KMS-11 (cell line): ENCODE data around the gene SUPT20HL1.
A peak's percentile ranks its signal among the peaks of the same experiment; 100 is the strongest.
"Not testable (repeated sequence)": the region's sequence is repeated elsewhere in the genome, so short reads cannot be mapped to it uniquely, and the experiment has no call there.

ENCODE experiments used
- H2AFZ ChIP-seq: fragments of 200-600 bp; sonication (generic); 2 replicates; pipeline ENCODE4 v1.6.1; 2016; ENCODE audit warnings: antibody characterized with exemption, mixed run types, low read depth
- H3K27ac ChIP-seq: fragments of 200-600 bp; sonication (generic); 2 replicates; pipeline ENCODE4 v1.6.1; 2016; ENCODE audit warnings: mild to moderate bottlenecking, mixed run types
- H3K27me3 ChIP-seq: fragments of 200-600 bp; sonication (generic); 2 replicates; pipeline ENCODE4 v1.6.1; 2017; ENCODE audit warnings: mild to moderate bottlenecking, low read depth, mixed run types, moderate library complexity; ENCODE audit not compliant: insufficient read depth
- H3K36me3 ChIP-seq: fragments of 200-600 bp; sonication (generic); 2 replicates; pipeline ENCODE4 v1.6.1; 2017; ENCODE audit warnings: mild to moderate bottlenecking, mixed run types; ENCODE audit not compliant: insufficient read depth
- H3K4me1 ChIP-seq: fragments of 200-600 bp; sonication (generic); 2 replicates; pipeline ENCODE4 v1.6.1; 2016; ENCODE audit warnings: mild to moderate bottlenecking, low read depth, mixed run types; ENCODE audit not compliant: poor library complexity, severe bottlenecking
- H3K4me2 ChIP-seq: fragments of 200-600 bp; sonication (generic); 2 replicates; pipeline ENCODE4 v1.7.0; 2016; ENCODE audit warnings: mild to moderate bottlenecking, mixed run types
- H3K4me3 ChIP-seq: fragments of 200-600 bp; sonication (generic); IDR thresholded peaks from 2 replicates; pipeline ENCODE4 v1.6.1; 2017; ENCODE audit warnings: low read depth, low read length, mixed read lengths; ENCODE audit not compliant: insufficient read depth
- H3K79me2 ChIP-seq: fragments of 200-600 bp; sonication (generic); 2 replicates; pipeline ENCODE4 v1.6.1; 2016; ENCODE audit warnings: low read depth, mixed run types; ENCODE audit not compliant: insufficient read depth
- H3K9ac ChIP-seq: fragments of 200-600 bp; sonication (generic); 2 replicates; pipeline ENCODE4 v1.6.1; 2016; ENCODE audit warnings: mild to moderate bottlenecking, mixed run types
- H4K20me1 ChIP-seq: fragments of 200-600 bp; sonication (generic); 2 replicates; pipeline ENCODE4 v1.6.1; 2016; ENCODE audit warnings: mild to moderate bottlenecking, mixed run types; ENCODE audit not compliant: insufficient read depth
- TF ChIP-seq, protein P1 (sequence below): fragments of 200-600 bp; sonication (generic); conservative IDR thresholded peaks from 2 replicates; pipeline ENCODE4 v1.6.1; 2017; ENCODE audit warnings: low read depth, mild to moderate bottlenecking, antibody characterized with exemption, low read length, moderate library complexity, mixed read lengths

The SUPT20HL1 gene

DNA sequence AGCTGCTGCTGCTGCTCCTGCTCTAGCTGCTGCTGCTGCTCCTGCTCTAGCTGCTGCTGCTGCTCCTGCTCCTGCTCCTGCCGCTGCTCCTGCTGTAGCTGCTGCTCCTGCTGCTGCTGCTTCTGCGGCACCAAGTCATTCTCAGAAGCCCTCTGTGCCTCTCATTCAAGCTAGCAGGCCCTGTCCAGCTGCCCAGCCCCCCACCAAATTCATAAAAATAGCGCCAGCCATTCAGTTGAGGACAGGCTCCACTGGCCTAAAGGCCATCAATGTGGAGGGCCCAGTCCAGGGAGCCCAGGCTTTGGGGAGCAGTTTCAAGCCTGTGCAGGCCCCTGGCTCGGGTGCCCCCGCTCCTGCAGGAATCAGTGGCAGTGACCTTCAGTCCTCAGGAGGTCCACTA lies 3.9 kb downstream of the SUPT20HL1 start:
- no peak overlapping the region for H3K27ac ChIP-seq

DNA sequence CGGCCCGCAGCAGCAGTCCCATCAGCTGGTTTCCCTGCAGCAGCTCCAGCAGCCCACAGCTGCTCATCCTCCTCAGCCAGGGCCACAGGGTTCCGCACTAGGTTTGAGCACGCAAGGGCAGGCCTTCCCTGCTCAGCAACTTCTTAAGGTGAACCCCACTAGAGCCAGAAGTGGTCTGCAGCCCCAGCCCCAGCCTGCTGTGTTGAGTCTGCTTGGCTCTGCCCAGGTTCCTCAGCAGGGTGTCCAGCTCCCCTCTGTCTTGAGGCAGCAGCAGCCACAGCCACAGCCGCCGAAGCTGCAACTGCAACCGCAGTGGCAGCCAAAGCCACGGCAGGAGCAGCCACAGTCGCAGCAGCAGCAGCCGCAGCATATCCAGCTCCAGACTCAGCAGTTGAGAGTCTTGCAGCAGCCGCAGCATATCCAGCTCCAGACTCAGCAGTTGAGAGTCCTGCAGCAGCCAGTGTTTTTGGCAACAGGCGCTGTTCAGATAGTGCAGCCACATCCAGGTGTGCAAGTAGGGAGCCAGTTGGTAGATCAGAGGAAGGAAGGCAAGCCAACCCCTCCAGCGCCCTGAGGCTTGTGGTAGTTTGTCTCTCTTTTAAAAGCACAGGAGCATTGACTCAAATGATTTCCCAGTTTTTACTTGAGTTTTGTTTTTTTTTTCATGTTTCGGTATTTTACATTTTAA lies 4.6 kb downstream of the SUPT20HL1 start:
- H4K20me1 ChIP-seq: no peaks in the 10 kb centered on the region
- H3K79me2 ChIP-seq: no peaks in the 10 kb centered on the region
- no peaks in the 10 kb centered on the region for H3K27me3 ChIP-seq
- H3K4me3 ChIP-seq: no peak overlapping the region
- no peaks in the 10 kb centered on the region for H3K4me1 ChIP-seq
- no peak overlapping the region for H3K4me2 ChIP-seq
- H2AFZ ChIP-seq: no peak overlapping the region
- TF ChIP-seq, protein P1, sequence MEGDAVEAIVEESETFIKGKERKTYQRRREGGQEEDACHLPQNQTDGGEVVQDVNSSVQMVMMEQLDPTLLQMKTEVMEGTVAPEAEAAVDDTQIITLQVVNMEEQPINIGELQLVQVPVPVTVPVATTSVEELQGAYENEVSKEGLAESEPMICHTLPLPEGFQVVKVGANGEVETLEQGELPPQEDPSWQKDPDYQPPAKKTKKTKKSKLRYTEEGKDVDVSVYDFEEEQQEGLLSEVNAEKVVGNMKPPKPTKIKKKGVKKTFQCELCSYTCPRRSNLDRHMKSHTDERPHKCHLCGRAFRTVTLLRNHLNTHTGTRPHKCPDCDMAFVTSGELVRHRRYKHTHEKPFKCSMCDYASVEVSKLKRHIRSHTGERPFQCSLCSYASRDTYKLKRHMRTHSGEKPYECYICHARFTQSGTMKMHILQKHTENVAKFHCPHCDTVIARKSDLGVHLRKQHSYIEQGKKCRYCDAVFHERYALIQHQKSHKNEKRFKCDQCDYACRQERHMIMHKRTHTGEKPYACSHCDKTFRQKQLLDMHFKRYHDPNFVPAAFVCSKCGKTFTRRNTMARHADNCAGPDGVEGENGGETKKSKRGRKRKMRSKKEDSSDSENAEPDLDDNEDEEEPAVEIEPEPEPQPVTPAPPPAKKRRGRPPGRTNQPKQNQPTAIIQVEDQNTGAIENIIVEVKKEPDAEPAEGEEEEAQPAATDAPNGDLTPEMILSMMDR: no peak
- H3K9ac ChIP-seq: no peak overlapping the region
- no peak overlapping the region for H3K27ac ChIP-seq
- no peaks in the 10 kb centered on the region for H3K36me3 ChIP-seq

More for the DNA sequence above, 3.9 kb downstream of the SUPT20HL1 start:
- Histone ChIP-seq H4K20me1 (no peaks in the 10 kb centered on the region), H3K4me2 (no peak overlapping the region), H3K4me1 (no peaks in the 10 kb centered on the region), H3K9ac (no peak overlapping the region), H2AFZ (no peak overlapping the region), H3K36me3 (no peaks in the 10 kb centered on the region), H3K27me3 (no peaks in the 10 kb centered on the region), H3K79me2 (no peaks in the 10 kb centered on the region), H3K4me3 (no peak overlapping the region)
- TF ChIP-seq, protein P1: no peak

DNA sequence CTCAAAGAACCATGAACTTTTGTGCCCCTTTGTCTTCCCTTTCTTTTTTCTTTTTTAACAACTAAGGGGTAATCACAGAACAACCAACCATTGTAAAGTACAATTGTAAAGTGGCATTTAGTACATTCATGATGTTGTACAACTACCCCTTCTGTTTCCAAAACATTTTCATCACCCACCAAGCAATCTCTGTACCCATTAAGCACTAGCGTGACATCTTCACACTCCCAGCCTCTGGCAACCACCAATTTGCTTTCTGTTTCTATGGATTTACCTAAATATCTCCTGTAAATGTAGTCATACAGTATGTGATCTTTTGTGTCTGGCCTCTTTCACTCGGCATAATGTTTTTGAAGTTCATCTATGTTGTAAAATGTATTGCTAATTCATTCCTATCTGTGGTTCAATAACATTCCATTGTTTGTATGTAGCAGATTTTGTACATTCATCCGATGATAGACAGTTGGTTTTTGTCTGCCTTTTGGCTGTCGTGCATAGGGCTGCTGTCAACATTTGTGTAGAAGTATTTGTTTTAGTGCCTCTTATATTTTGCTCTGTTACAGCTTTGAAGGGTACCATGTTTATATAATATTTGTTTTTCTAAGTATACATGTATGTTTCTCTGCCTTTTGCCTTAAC lies 6.4 kb downstream of the SUPT20HL1 start:
- not testable (repeated sequence) for H3K27ac ChIP-seq, H4K20me1 ChIP-seq, H3K4me2 ChIP-seq

DNA sequence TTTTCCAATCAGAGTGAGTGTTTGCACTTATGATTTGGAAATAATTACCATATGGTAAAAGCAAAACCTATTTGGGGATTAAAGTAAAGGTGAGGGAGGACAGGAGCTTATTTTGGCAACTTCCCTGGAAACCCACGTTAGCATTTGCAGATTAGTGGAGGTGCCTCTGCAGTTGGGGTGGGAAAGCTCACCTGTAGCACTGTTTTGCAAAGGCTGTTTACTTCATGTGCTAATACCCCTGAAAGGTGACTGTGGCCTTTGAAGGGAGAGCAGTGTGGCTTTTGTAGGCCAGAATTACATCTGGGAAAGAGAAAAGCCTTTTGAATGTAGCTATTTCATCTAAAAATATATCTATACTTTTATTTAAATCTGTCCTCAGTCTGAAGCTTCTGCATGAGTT lies 9.4 kb downstream of the SUPT20HL1 start:
- Histone ChIP-seq H3K4me1 (no peaks in the 10 kb centered on the region), H3K4me3 (no peak overlapping the region), H3K4me2 (no peak overlapping the region), H3K36me3 (no peaks in the 10 kb centered on the region), H3K79me2 (no peaks in the 10 kb centered on the region), H3K27me3 (no peaks in the 10 kb centered on the region), H2AFZ (no peak overlapping the region), H3K27ac (no peak overlapping the region), H3K9ac (no peak overlapping the region), H4K20me1 (no peaks in the 10 kb centered on the region)
- TF ChIP-seq, protein P1: no peak

More for the DNA sequence above, 6.4 kb downstream of the SUPT20HL1 start:
- not testable (repeated sequence) for H3K4me1 ChIP-seq, H2AFZ ChIP-seq, H3K79me2 ChIP-seq, H3K4me3 ChIP-seq, H3K36me3 ChIP-seq, H3K9ac ChIP-seq, H3K27me3 ChIP-seq

DNA sequence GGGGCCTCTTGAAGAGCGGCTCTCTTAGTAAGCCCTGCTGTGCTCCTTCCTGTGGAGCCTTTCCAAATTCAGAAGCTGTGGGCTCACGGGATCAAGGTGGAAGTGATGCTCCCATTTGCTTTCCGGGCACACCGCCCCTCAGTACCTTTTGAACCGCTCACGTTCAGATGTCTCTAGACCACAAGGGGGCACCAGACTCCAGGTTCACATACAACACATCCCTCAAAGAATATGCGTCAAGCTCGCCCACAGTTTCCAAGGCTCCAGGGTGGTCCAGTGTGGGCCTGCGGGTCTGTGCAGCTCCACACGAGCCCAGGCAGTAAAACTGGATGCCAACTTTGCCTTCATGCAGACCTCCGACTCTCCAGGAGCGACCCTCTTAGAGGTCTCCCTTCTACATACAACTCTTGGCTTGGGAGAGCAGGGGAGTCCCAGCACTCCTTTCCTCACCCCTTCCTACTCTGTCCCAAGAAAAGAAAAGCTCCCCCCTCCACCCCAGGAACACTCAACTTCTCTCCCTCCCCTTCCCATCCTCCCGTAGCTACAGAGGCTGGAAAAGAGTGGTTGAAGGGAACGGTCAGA lies 11.0 kb downstream of the SUPT20HL1 start:
- H3K27ac ChIP-seq: no peak overlapping the region
- H3K79me2 ChIP-seq: no peaks in the 10 kb centered on the region
- H3K9ac ChIP-seq: no peak overlapping the region
- no peak overlapping the region for H3K4me2 ChIP-seq
- TF ChIP-seq, protein P1: peak; percentile 75
- no peaks in the 10 kb centered on the region for H3K27me3 ChIP-seq
- H3K4me1 ChIP-seq: no peaks in the 10 kb centered on the region
- H3K36me3 ChIP-seq: no peaks in the 10 kb centered on the region
- H2AFZ ChIP-seq: 0 out of 2 replicates have a peak overlapping the region, but pooled peaks have one; percentile 26
- H3K4me3 ChIP-seq: no peak overlapping the region
- no peaks in the 10 kb centered on the region for H4K20me1 ChIP-seq
